Measurements from ENCODE around the gene LRRD1.

GRCh38 chr7:92149736-92150239 is 29.2 kb downstream of the LRRD1 start:
- TF ChIP-seq GATA2 (IDR thresholded peaks at IDR 0.05; ENCODE audit: low read depth, low read length) (no peak), GATA3 (IDR thresholded peaks at IDR 0.05; ENCODE audit: low read depth, low read length) (no peak)

Data from SH-SY5Y (cell line).